K562 (cell line): ENCODE measurements around the gene PNMA8A. TPM values are rescaled to one million over a fixed set of nuclear protein-coding genes. Genes with fewer than 3 reads are reported as not detected.

Experiments used
- ATAC-seq: fragments of 200-7000 bp; cut with Tn5 transposase; 3 replicates; pipeline ENCODE4 v1.9.1; 2020; ENCODE audit warnings: moderate library complexity
- BruUV-seq: library from RNA; stranded (reverse); fragments of 400-500 nt; replicated peaks from 2 replicates; lab custom pipeline; 2021; lab: Mats Ljungman, UMichigan
- CTCF ChIA-PET: fragments of 300-600 bp; formaldehyde crosslinking; extraction: SDS; loops from one replicate; lab custom pipeline; 2021; ENCODE audit warnings: low intra/inter-chr PET ratio; lab: Yijun Ruan, JAX
- POLR2A ChIA-PET: fragments of 300-600, 350-650 bp; sonication (Branson Sonifier 250); formaldehyde crosslinking; extraction: SDS; loops from one replicate; lab custom pipeline; 2021; ENCODE audit warnings: antibody characterized with exemption, inconsistent platforms; lab: Yijun Ruan, JAX
- DNase-seq, 4 experiments: peaks; one replicate each; pipeline versions ENCODE4 v3.0.0 to v3.0.0-alpha.2; 2011 to 2018; ENCODE audit warnings: low spot score in 3 of 4, mixed read lengths in 3 of 4; ENCODE audit errors: extremely low read depth in 1 of 4
- FAIRE-seq: peaks from 2 replicates; lab custom pipeline; 2011; peaks lifted over from hg19 to GRCh38; lab: Jason Lieb, UNC
- H2AFZ ChIP-seq: 2 replicates; pipeline ENCODE4 v1.6.0; 2011; ENCODE audit warnings: low read depth, low read length, control low read depth, inconsistent platforms
- H3K27ac ChIP-seq: fragments of 200-600 bp; 3 replicates; pipeline ENCODE4 v1.8.0; 2011; ENCODE audit warnings: low read depth, mild to moderate bottlenecking, control low read depth, inconsistent platforms, low read length, moderate library complexity, mixed read lengths; ENCODE audit errors: extremely low read depth
- H3K27me3 ChIP-seq, 2 experiments: fragments of 300-600 bp in 1 of 2; 2 replicates in 1 of 2; 3 replicates in 1 of 2; pipeline versions ENCODE4 v1.6.0 to v1.8.0; 2011; ENCODE audit warnings: inconsistent platforms in 2 of 2, low read length in 2 of 2, mild to moderate bottlenecking in 1 of 2, mixed read lengths in 1 of 2, moderate library complexity in 1 of 2; ENCODE audit not compliant: control insufficient read depth in 2 of 2, insufficient read depth in 2 of 2
- H3K36me3 ChIP-seq: fragments of 300-600 bp; 3 replicates; pipeline ENCODE4 v1.8.0; 2011; ENCODE audit warnings: mild to moderate bottlenecking, low read length, inconsistent platforms; ENCODE audit not compliant: control insufficient read depth, insufficient read depth
- H3K4me1 ChIP-seq, 2 experiments: fragments of 200-600 bp in 1 of 2; replicated peaks in 1 of 2; 2 replicates in 1 of 2; 3 replicates in 1 of 2; pipeline versions ENCODE4 v1.5.1 to v1.8.0; 2011; ENCODE audit warnings: inconsistent platforms in 2 of 2, low read length in 2 of 2, mild to moderate bottlenecking in 1 of 2, mixed read lengths in 1 of 2, moderate library complexity in 1 of 2; ENCODE audit not compliant: control insufficient read depth in 2 of 2, insufficient read depth in 2 of 2
- H3K4me2 ChIP-seq: 2 replicates; pipeline ENCODE4 v1.6.1; 2011; ENCODE audit warnings: low read length, control low read depth, inconsistent platforms, mixed read lengths; ENCODE audit not compliant: insufficient read depth
- H3K4me3 ChIP-seq: fragments of 200-600 bp; sonication (generic), shearing (Covaris generic); 2 replicates; pipeline ENCODE4 v1.5.1; 2016; ENCODE audit warnings: control low read depth, inconsistent platforms
- H3K79me2 ChIP-seq: fragments of 200-600 bp; 3 replicates; pipeline ENCODE4 v1.8.0; 2011; ENCODE audit warnings: low read length, inconsistent platforms; ENCODE audit not compliant: control insufficient read depth, insufficient read depth
- H3K9ac ChIP-seq, 2 experiments: 2 replicates each; pipeline versions ENCODE4 v1.6.0 to v1.6.1; 2011; ENCODE audit warnings: low read depth in 2 of 2, low read length in 2 of 2, control low read depth in 1 of 2, inconsistent platforms in 1 of 2, mild to moderate bottlenecking in 1 of 2, mixed read lengths in 1 of 2; ENCODE audit not compliant: insufficient read depth in 1 of 2
- H3K9me1 ChIP-seq: one replicate; pipeline ENCODE4 v1.6.0; 2011; ENCODE audit warnings: inconsistent platforms, mild to moderate bottlenecking, low read length, moderate library complexity; ENCODE audit not compliant: control insufficient read depth, insufficient read depth
- H3K9me3 ChIP-seq: replicated peaks from 2 replicates; pipeline ENCODE4 v1.5.1; 2011; ENCODE audit warnings: low read depth, low read length, inconsistent platforms; ENCODE audit not compliant: control insufficient read depth, insufficient read depth
- H4K20me1 ChIP-seq: replicated peaks from 2 replicates; pipeline ENCODE4 v1.6.1; 2011; ENCODE audit warnings: low read length, inconsistent platforms, mixed read lengths; ENCODE audit not compliant: control insufficient read depth, insufficient read depth
- BMI1 ChIP-seq: fragments of 150-350 bp; IDR thresholded peaks from 2 replicates; pipeline ENCODE4 v1.6.1; 2014; ENCODE audit warnings: low read length
- BRCA1 ChIP-seq, 2 experiments: fragments of 450-650 bp in 1 of 2; sonication (generic) in 1 of 2; formaldehyde crosslinking in 1 of 2; IDR thresholded peaks; 2 replicates each; pipeline versions ENCODE4 v1.5.0 to v1.6.1; 2017 to 2020; ENCODE audit warnings: mild to moderate bottlenecking in 1 of 2, missing genetic modification reagents in 1 of 2
- CHD2 ChIP-seq: IDR thresholded peaks from 2 replicates; pipeline ENCODE4 v1.6.1; 2011; ENCODE audit warnings: low read depth, low read length
- CREBBP ChIP-seq: IDR thresholded peaks from one replicate; pipeline ENCODE4 v1.6.1; 2012; ENCODE audit warnings: low read depth, mild to moderate bottlenecking, control low read depth, inconsistent platforms, low read length
- ELF1 ChIP-seq: fragments of 200-800 bp; sonication (Bioruptor generic); IDR thresholded peaks from 2 replicates; pipeline ENCODE4 v1.6.1; 2016; ENCODE audit warnings: missing genetic modification characterization, missing compliant biosample characterization
- HCFC1 ChIP-seq: IDR thresholded peaks from 2 replicates; pipeline ENCODE4 v1.6.1; 2012; ENCODE audit warnings: low read depth, low read length, improper control_type of control experiment
- HMGN3 ChIP-seq: IDR thresholded peaks from 2 replicates; pipeline ENCODE4 v1.6.1; 2011; ENCODE audit warnings: borderline replicate concordance, low read depth, mild to moderate bottlenecking, mixed read lengths, low read length; ENCODE audit not compliant: insufficient read length; ENCODE audit errors: extremely low read depth
- NBN ChIP-seq: fragments of 450-650 bp; IDR thresholded peaks from 2 replicates; pipeline ENCODE4 v1.6.1; 2016; ENCODE audit warnings: low read depth, mild to moderate bottlenecking
- NFE2L1 ChIP-seq: fragments of 450-650 bp; IDR thresholded peaks from 2 replicates; pipeline ENCODE4 v1.6.1; 2016; ENCODE audit warnings: missing genetic modification characterization, low read depth, mild to moderate bottlenecking, missing compliant biosample characterization, moderate library complexity, borderline replicate concordance
- PYGO2 ChIP-seq: fragments of 450-650 bp; IDR thresholded peaks from 2 replicates; pipeline ENCODE4 v1.6.1; 2016; ENCODE audit warnings: mild to moderate bottlenecking, missing genetic modification characterization, moderate library complexity, missing compliant biosample characterization
- RBBP5 ChIP-seq: fragments of 200-600 bp; sonication (generic); IDR thresholded peaks from 2 replicates; pipeline ENCODE4 v1.6.1; 2012; ENCODE audit warnings: borderline replicate concordance, mild to moderate bottlenecking, low read length, control low read depth, inconsistent platforms; ENCODE audit not compliant: insufficient read depth, poor library complexity, severe bottlenecking
- RFX1 ChIP-seq: fragments of 450-650 bp; IDR thresholded peaks from 2 replicates; pipeline ENCODE4 v1.6.1; 2016; ENCODE audit warnings: mild to moderate bottlenecking, moderate library complexity
- RFX5 ChIP-seq: IDR thresholded peaks from 2 replicates; pipeline ENCODE4 v1.6.1; 2011; ENCODE audit warnings: low read depth, mild to moderate bottlenecking, improper control_type of control experiment, low read length
- RUNX1 ChIP-seq: sonication (generic); IDR thresholded peaks from 2 replicates; pipeline ENCODE4 v1.6.1; 2016; ENCODE audit warnings: antibody characterized with exemption, low read depth
- SP2 ChIP-seq: IDR thresholded peaks from 2 replicates; pipeline ENCODE4 v1.6.1; 2011; ENCODE audit warnings: mild to moderate bottlenecking, low read depth, low read length, moderate library complexity; ENCODE audit not compliant: poor library complexity, severe bottlenecking; ENCODE audit errors: extremely low read depth
- USF2 ChIP-seq: sonication (generic); formaldehyde crosslinking; IDR thresholded peaks from 2 replicates; pipeline ENCODE4 v1.5.0; 2020; ENCODE audit warnings: missing genetic modification reagents
- ZNF224 ChIP-seq: sonication (generic); formaldehyde crosslinking; IDR thresholded peaks from 2 replicates; pipeline ENCODE4 v1.8.0; 2022; ENCODE audit warnings: mild to moderate bottlenecking, missing genetic modification reagents
- ZNF76 ChIP-seq: fragments of 250-450 bp; sonication (Bioruptor Pico); IDR thresholded peaks from 2 replicates; pipeline ENCODE4 v1.4.0; 2020; ENCODE audit warnings: mild to moderate bottlenecking, moderate library complexity, borderline replicate concordance
- ZNF778 ChIP-seq: fragments of 450-650 bp; formaldehyde crosslinking; IDR thresholded peaks from 2 replicates; pipeline ENCODE4 v1.4.0; 2020; ENCODE audit warnings: mild to moderate bottlenecking, moderate library complexity
- ZZZ3 ChIP-seq: fragments of 450-650 bp; IDR thresholded peaks from 2 replicates; pipeline ENCODE4 v1.6.1; 2016; ENCODE audit warnings: antibody characterized with exemption, mild to moderate bottlenecking, moderate library complexity
- WGBS: fragments of 100-300 bp; shearing (Covaris generic); methylation state at CpG from one replicate; pipeline ENCODE4 v1.1.6; 2016; ENCODE audit warnings: low coverage, mixed read lengths; ENCODE audit not compliant: insufficient coverage; ENCODE audit errors: missing lambda C conversion rate; 5-methylcytosine and 5-hydroxymethylcytosine counted together
- in situ Hi-C: fragments of 300-500 bp; cut with MboI; formaldehyde crosslinking; loops from 4 replicates; pipeline ENCODE4 v1.15.0; 2018; ENCODE audit warnings: inconsistent platforms, mixed read lengths
- intact Hi-C: fragments of 100-400 bp; cut with micrococcal nuclease; formaldehyde crosslinking; loops from 2 replicates; pipeline ENCODE4 v1.14.2; 2022
- polyA plus RNA-seq, 8 experiments: library from polyadenylated mRNA; depleted of rRNA in 4 of 8; stranded (reverse) in 5 of 8; unstranded in 3 of 8; fragments of >200 nt; fragmentation: Nextera tagmentation in 2 of 8; fragmentation: Illumina TruSeq in 1 of 8; extraction: Ambion mirVana in 2 of 8; extraction: Trizol in 1 of 8; gene quantifications; 2 replicates each; pipeline versions ENCODE4 v1.2.1 to v1.2.3, GENCODE V29; 2011 to 2014; ENCODE audit warnings: inconsistent platforms in 1 of 8, missing spikeins in 1 of 8
- total RNA-seq, 7 experiments: library from RNA; depleted of rRNA in 6 of 7; stranded (reverse); fragments of >200 nt in 6 of 7; fragmentation: Illumina TruSeq in 2 of 7; extraction: Trizol in 2 of 7; gene quantifications; 2 replicates each; pipeline versions ENCODE4 v1.2.1 to v1.2.3, GENCODE V29; 2011 to 2021; ENCODE audit warnings: low replicate concordance in 1 of 7

The PNMA8A gene
- total and polyA plus RNA-seq, 9 of the 15 experiments (the other 6 are each of a cell fraction or from before 2014, with no cell fraction given), result 6.6 to 23.8 (median 14.9) TPM

DNA sequence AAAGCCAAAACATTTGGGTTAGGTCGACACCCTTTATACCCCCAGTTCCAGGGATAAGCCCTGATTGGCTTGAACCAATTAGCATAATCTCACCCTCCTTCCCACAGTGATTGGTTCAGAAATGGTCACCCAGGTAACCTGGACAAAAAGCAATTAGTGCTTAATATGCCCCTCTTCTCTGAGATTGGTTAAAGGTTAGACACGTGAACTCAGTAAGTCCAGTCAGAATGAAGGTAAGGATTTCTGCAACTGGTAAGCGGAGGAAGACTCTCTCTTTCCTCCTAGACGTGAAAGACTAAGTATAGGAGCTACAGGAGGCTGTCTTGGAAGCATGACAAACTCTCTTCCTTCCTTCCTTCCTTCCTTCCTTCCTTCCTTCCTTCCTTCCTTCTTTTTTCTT, 41.4 kb downstream of the PNMA8A start (continued):
- TF ChIP-seq USF2 (CRISPR knock-in tag) (0 out of 2 replicates have a peak, but pooled peaks have one; percentile 23), PYGO2 (tag) (no peak), RFX1 (peak; percentile 37; the same call in 1 of the 2 replicates)

DNA sequence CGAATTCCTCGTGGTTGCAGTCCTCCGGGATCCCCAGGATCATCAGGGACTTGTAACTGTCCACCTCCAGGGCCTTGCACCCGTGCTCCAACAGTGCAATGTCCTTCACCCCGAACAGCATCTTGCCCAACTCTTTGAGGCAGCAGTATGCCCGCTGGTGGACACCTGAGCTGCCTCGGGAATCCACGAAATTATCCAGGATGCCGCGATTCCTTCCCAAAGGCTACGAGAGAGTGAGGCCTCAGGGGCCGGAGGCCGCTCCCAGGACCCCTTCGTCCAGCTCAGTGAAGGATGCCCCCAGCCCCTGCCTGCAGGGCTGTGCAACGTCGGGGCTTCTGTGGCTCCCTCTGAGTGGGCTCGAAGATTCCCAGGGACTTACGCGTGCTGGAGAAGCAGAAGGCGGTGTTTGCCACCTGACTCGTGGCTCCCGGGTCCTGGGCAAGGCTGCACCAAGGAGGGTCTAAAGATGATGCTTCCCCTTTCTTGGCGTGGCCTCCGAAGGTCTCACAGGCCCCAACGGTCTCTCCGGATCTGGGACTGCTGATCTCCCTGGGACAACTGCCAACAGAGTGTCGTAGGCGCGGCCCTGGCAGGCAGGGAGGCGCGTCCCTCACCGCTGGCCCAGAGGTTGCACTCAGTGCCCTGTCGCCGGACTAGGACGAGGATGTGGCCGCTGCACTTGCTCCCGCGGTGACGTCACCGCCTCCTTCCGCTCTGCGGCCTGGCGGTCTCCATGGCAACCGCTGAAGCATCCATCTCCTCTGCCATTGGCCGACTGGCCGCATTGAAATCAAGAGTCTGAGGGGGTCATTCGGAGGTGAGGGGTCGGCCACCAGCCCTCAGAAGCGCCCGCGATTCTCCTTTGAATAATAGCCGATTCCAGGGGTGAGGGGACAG, 42.9 kb downstream of the PNMA8A start, which contains the start of gene PNMA8C:
Gene PNMA8C (minus strand): TSS at position 698 of the 897 bp plus-strand sequence. CDS start 577 bp downstream, at position 121.
- in situ Hi-C loops (no loop called here), intact Hi-C loops (no loop called here)
- Histone ChIP-seq H4K20me1 (no peaks in the 10 kb centered on the region; the same call in 1 of the 2 replicates), H3K27ac (no peak within 1 kb of the TSS), H3K4me3 (no peak within 1 kb of the TSS), H3K9me1 (no peaks in the 10 kb centered on the region), H3K4me2 (no peak within 1 kb of the TSS), H3K9me3 (no peaks in the 10 kb centered on the region), H3K27me3 (peaks cover 37 to 49% of the 10 kb centered on the region in 2 experiments), H3K36me3 (no peaks in the 10 kb centered on the region), H3K79me2 (no peaks in the 10 kb centered on the region), H3K4me1 (peaks cover 2 to 19% of the 10 kb centered on the region in 2 experiments; a peak in 2 of 5 replicates), H3K9ac (no peak within 1 kb of the TSS), H2AFZ (no peak within 1 kb of the TSS)
- peak; percentile 80 for ATAC-seq
- CTCF ChIA-PET, result no interaction called here
- WGBS, result 5% methylated on average over 48 of the region's 52 CpGs
- FAIRE-seq, result peak; percentile 80
- POLR2A ChIA-PET, result no interaction called here
- no TSS peak for BruUV-seq
- peak; percentile 56 to 71 (median 66) for DNase-seq
- TF ChIP-seq ZNF778 (no peak), RBBP5 (no peak), ELF1 (no peak), BMI1 (peak; percentile 71; the same call in 1 of the 2 replicates), NBN (0 out of 2 replicates have a peak, but pooled peaks have one; percentile 35), ZNF224 (CRISPR knock-in tag) (no peak), NFE2L1 (tag) (no peak), SP2 (no peak), ZZZ3 (no peak), ZNF76 (CRISPR knock-in tag) (no peak), HCFC1 (no peak), CHD2 (no peak), RFX5 (0 out of 2 replicates have a peak, but pooled peaks have one; percentile 41), BRCA1 (IDR thresholded peaks at IDR 0.05) (no peak), BRCA1 (CRISPR knock-in tag; IDR thresholded peaks at IDR 0.05) (no peak), RUNX1 (no peak), CREBBP (no peak), HMGN3 (no peak)
